ENCODE data around the gene PLD4.

DNA sequence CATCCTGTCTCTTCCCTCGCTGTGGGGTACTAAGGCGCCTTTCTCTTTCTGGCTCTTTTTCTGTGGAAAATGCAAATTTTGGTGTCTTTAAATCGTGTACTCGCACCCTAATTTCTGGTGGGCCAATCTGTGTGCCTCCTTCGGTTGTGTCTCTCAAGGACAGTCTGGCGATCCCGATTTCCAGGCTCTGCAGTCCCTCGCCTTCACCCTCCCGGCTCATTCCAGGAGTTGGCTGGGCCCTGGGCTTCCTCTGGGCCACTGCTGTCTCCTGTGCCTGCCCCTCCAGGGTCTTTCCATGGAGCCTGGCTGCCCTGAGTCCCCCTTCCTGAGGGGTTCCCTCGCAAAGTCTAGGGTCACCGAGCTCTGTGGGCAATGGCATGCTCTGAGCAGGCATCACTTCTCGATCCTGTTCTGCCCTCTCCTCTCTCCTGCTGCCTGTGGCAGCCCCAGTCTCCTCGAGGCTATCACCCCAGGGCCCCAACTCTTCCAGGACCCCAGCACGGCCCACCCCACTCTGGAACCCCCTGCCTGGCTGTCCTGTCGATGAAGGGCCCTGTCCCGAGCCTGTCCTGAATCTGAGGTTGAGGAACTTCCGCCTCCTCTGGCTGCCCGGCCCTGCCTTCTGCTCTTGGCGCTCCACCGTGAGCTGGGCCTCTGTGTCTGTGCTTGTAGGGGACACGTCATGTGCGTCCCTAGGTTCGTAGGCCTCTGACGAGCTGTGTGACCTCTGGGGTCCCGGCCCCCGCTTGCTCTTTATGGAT, 29.4 kb downstream of the PLD4 start:
- no peak for TF ChIP-seq FOXM1 (IDR thresholded peaks at IDR 0.05; ENCODE audit: borderline replicate concordance)
- no peak for TF ChIP-seq SP1 (IDR thresholded peaks at IDR 0.05)
- TF ChIP-seq TARDBP (IDR thresholded peaks at IDR 0.05): no peak
- TF ChIP-seq ELF4 (IDR thresholded peaks at IDR 0.05): no peak
- no peak for TF ChIP-seq LEF1 (IDR thresholded peaks at IDR 0.05; ENCODE audit: borderline replicate concordance)
- TF ChIP-seq BHLHE40 (IDR thresholded peaks at IDR 0.05; ENCODE audit: borderline replicate concordance): no peak
